Tibial nerve (tissue), 4 donors: Measurements from ENCODE around the gene IGF1R.

Source experiments
- CTCF ChIP-seq, 5 experiments: fragments of 200-600 bp in 3 of 5; fragments of 450-650 bp in 2 of 5; sonication (generic) in 3 of 5; IDR thresholded peaks; one replicate each; pipeline ENCODE4 v1.5.1; 2016 to 2019; ENCODE audit warnings: antibody characterized with exemption in 5 of 5, mild to moderate bottlenecking in 3 of 5, moderate library complexity in 2 of 5
- EP300 ChIP-seq, 2 donors: sonication (generic); formaldehyde crosslinking; IDR thresholded peaks; one replicate each; pipeline ENCODE4 v1.6.1; 2017; ENCODE audit warnings: antibody characterized with exemption in 2 of 2, mild to moderate bottlenecking in 1 of 2
- POLR2A ChIP-seq, 2 donors: fragments of 450-650 bp; IDR thresholded peaks; one replicate each; pipeline ENCODE4 v1.6.1; 2017; ENCODE audit warnings: antibody characterized with exemption in 2 of 2, mild to moderate bottlenecking in 2 of 2, moderate library complexity in 2 of 2

- TF ChIP-seq CTCF (IDR thresholded peaks at IDR 0.05) (no peak), POLR2A (IDR thresholded peaks at IDR 0.05) (no peak), EP300 (IDR thresholded peaks at IDR 0.05) (no peak)
Measured at GRCh38 chr15:98958076-98958475, 309.7 kb downstream of the IGF1R start.
